Measurements from ENCODE around the gene NKIRAS1.
"Not testable (repeated sequence)": the region's sequence is repeated elsewhere in the genome, so short reads cannot be mapped to it uniquely, and the experiment has no call there.

DNA sequence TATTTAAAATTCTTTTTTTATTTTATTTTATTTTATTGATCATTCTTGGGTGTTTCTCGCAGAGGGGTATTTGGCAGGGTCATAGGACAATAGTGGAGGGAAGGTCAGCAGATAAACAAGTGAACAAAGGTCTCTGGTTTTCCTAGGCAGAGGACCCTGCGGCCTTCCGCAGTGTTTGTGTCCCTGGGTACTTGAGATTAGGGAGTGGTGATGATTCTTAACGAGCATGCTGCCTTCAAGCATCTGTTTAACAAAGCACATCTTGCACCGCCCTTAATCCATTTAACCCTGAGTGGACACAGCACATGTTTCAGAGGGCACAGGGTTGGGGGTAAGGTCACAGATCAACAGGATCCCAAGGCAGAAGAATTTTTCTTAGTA is 46.1 kb downstream of the NKIRAS1 start:
- not testable (repeated sequence) for TF ChIP-seq POLR2AphosphoS5 (IDR thresholded peaks at IDR 0.05; ENCODE audit: low read depth, low read length)
- TF ChIP-seq, protein P1, sequence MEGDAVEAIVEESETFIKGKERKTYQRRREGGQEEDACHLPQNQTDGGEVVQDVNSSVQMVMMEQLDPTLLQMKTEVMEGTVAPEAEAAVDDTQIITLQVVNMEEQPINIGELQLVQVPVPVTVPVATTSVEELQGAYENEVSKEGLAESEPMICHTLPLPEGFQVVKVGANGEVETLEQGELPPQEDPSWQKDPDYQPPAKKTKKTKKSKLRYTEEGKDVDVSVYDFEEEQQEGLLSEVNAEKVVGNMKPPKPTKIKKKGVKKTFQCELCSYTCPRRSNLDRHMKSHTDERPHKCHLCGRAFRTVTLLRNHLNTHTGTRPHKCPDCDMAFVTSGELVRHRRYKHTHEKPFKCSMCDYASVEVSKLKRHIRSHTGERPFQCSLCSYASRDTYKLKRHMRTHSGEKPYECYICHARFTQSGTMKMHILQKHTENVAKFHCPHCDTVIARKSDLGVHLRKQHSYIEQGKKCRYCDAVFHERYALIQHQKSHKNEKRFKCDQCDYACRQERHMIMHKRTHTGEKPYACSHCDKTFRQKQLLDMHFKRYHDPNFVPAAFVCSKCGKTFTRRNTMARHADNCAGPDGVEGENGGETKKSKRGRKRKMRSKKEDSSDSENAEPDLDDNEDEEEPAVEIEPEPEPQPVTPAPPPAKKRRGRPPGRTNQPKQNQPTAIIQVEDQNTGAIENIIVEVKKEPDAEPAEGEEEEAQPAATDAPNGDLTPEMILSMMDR (IDR thresholded peaks at IDR 0.05), result not testable (repeated sequence)
